ENCODE data around the gene OR8K5.
"Not testable (repeated sequence)": the region's sequence is repeated elsewhere in the genome, so short reads cannot be mapped to it uniquely, and the experiment has no call there.

- TF ChIP-seq POLR2A (IDR thresholded peaks at IDR 0.05; ENCODE audit: low read depth); CTCF (IDR thresholded peaks at IDR 0.05): not testable (repeated sequence)
Observed at GRCh38 chr11:56143681-56144080, 16.4 kb downstream of the OR8K5 start.

Data from esophagus muscularis mucosa (tissue), 3 donors.